IPS DF 4.7 (cell line): ENCODE measurements around the gene DIP2B.
"Not testable (repeated sequence)": the region's sequence is repeated elsewhere in the genome, so short reads cannot be mapped to it uniquely, and the experiment has no call there.

Experiments
- DNase-seq: peaks from one replicate; pipeline ENCODE4 v3.0.0-alpha.2; 2013; ENCODE audit warnings: low spot score; ENCODE audit errors: extremely low read depth

DIP2B gene

DNA sequence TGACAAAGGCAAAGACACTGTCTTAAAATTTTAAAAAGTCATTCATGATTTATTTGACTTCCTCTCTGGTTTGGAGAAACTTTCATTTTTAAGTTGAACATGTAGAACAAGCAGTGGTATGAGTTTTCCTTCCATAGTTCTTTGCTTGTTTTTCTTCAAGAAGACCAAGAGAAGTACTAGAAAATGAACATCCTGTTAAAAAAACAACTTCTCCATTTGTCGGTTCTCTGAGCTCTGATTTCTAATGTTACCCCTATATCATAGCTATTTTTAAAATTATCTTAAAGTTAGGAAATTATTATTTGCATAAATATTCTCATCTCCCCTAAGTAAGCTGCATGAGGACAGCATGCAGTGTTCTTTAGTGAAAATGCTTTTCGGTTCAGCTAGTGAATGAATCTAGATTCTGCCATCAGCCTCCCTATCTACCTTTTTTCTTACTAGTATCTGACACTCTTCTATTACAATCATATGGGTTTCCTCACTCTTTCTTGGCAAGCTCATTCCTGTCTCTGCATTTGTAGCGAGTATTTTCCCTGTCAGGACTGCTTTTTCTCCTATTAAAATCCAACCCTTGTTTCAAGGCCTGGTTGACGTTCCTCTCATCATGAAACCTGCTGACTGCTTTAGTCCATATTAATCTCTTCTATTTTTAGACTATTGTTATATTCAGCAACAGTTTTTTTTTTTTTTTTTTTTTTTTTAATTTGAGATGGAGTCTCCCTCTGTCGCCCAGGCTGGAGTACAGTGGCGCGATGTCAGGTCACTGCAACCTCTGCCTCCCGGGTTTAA, 15.8 kb downstream of the DIP2B start:
- DNase-seq, result no peak

- not testable (repeated sequence) for DNase-seq
These were observed 17.0 kb downstream of the DIP2B start for GRCh38 chr12:50521781-50522180.

DNA sequence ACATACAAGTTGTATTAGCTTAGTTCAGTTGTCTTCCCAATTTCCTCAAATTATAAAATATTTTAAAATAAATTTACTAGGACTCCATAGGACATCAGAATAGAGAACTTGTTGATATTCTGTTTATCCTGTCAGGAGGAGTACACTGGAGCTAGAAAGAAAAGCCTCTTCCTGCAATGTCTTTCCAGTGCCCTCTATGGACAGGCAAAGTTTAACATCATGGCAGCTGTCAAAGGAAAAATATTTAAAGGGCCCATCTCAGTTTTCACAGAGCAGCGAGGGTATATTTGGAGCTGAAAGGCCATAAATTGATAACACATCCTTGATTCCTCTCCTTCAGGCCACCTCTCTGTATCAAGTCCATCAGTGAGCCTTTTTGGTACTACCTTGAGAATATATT, 19.0 kb downstream of the DIP2B start:
- no peak for DNase-seq

DNA sequence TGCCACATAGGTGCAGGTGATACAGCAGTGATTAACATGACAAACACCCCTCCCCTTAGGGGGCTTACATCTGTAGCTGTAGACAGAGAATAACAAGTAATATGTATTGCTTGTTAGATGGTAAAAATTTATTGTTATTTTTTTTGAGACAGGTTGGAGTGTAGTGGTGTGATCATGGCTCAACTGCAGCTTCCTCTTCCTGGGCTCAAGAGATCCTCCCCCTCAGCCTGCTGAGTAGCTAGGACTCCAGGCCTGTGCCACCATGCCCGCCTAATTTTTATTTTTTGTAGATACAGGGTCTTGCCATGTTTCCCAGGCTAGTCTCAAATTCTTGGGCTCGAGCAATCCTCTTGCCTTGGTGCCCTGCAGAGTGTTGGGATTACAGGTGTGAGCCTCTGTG, 19.8 kb downstream of the DIP2B start:
- no peak for DNase-seq

- no peak for DNase-seq
These were observed 20.6 kb downstream of the DIP2B start for GRCh38 chr12:50525422-50525821.

- DNase-seq, result no peak
These were observed 22.6 kb downstream of the DIP2B start for GRCh38 chr12:50527359-50527726.

- DNase-seq, result no peak
These were observed 24.0 kb downstream of the DIP2B start for GRCh38 chr12:50528800-50529199.

DNA sequence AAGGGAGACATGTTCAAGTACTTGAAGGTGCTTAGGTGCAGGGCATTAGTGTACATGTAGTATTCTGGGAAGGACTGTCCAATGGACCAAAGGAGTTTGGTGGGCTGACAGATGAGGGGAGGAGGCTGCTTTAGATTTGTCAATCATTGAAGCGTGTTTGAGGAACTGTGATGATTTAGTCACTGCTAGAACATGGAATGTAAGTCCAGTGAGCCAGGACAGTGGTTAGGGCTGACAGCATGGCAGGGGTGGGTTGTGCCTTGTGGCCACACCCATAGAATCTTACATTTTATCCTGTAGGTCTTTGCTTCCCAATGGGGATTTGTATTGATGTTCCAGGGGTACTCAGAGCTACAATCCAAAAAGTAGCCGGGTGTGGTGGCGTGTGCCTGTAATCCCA, 24.6 kb downstream of the DIP2B start:
- no peak for DNase-seq

DNA sequence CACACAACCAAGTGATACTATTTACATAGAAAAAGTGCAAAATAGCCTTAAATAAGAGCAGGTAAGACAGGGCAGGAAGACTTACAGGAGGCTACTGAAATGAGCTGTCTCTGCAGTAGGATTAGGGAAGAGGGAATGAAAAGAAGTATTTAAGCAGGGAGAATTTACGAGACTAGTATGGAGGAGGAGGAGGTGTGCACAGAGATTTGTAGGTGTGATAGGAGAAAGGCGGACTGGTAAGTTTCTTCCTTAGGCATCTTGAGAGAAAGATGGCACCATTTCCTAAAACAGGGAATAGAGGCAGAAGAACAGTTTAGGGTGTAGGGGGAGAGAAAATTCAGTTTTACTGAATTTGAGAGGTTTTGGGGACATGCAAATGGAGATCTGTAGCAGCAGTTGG, 25.7 kb downstream of the DIP2B start:
- no peak for DNase-seq

DNA sequence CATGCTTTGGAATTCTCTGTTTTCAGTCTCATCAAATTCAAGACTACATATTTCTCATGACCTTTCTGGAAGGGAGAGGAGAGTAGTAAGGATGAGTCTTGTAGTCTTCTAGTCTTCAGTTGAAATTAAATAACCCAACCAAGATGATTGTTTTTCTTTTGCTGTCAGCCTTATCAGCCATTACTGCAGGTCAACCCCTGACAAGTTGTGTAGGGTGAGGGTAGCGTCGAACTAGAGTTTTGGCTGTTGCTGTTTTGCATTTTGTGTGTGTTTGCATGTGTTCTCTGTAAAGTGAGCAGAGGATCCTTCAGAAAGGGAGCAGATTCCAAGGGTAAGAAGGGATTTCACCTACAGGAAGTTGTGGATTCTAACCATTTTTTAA, 28.4 kb downstream of the DIP2B start:
- no peak for DNase-seq

DNA sequence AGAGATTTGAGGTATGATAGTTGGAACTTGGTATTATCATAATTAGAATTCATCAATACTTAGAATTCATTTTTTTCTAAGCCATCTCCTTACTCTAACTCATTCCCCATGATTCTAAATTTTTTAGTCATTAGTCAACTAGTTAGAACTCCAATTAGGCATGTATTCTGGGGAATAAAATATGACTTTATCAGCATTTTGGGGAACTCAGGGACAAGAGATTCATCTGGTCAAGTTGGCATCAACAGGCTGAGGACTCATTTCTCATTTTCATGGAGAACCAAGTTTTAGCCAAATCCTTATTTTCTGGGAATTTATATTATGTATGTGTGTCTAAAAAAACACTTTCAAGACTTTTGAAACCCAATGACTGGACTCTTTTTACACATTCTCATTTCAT, 29.2 kb downstream of the DIP2B start:
- DNase-seq, result no peak

DNA sequence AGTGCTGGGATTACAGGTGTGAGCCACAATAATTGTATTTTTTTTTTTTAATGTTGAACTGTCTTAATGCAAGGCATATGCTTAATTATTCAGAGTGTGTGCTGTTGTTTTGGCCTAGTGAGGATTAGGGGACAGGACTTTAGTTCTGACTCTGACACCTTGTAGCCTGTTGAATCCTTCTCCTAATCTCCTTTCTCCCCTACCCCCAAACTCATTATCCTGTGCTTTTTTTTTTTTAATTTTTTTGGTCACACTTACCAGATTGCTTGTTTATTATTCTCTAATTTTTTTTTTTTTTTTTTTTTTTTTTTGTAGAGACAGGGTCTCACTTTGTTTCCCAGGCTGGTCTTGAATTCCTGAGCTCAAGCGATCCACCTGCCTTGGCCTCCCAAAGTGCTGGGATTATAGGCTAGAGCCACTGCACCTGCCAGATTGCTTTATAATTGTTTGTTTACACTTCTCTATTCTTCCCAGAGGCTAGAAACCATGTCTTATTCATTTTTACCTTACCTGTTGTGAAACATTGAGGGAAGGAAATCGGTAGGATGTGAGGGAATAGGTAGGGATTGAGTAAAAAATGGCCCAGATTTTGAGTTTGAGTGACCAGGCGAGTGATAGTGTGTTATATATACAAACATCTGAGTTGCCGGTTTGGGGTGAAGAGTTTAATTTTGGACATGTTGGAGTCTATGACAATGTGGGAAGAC, 32.2 kb downstream of the DIP2B start:
- no peak for DNase-seq

DNA sequence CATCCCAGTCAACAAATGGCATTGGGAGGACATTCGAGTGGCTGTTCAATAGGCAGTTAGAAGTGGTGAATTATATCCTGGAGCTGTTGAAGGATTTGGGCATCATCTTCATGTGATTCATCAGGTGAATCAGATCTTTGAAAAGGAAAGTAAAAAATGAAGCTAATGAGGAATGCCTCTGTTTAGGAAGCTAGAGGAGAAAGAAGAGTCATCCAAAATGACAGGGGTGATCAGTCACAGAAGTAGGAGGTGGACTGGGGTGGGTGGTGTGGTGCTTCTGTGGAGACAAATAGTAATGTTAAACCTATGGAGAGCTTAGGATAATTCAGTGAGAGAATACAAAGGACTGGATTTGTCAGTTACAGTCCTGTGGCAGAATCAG, 32.7 kb downstream of the DIP2B start:
- DNase-seq, result no peak

- DNase-seq, result no peak
These were observed 33.4 kb downstream of the DIP2B start for GRCh38 chr12:50538182-50538581.

DNA sequence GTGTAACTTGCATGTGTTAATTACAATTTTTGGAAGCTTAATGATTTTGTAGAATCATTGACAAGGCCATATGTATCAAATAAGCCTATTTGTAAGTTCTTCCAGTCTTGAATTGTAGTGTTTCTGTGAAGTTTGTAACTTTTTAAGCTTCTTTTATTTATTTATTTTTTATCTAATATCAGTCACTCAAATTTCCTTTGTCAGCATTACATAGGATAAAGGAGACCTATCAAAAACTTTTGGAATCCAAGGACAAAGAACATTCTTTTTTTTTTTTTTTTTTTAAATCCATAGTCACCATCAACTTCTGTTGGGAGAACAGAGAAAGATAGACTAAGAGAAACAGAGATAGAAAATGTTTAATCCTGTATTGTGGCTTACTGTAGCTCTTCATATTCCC, 36.4 kb downstream of the DIP2B start:
- DNase-seq, result no peak

GRCh38 chr12:50542448-50542847, 37.7 kb downstream of the DIP2B start:
- DNase-seq, result no peak

DNA sequence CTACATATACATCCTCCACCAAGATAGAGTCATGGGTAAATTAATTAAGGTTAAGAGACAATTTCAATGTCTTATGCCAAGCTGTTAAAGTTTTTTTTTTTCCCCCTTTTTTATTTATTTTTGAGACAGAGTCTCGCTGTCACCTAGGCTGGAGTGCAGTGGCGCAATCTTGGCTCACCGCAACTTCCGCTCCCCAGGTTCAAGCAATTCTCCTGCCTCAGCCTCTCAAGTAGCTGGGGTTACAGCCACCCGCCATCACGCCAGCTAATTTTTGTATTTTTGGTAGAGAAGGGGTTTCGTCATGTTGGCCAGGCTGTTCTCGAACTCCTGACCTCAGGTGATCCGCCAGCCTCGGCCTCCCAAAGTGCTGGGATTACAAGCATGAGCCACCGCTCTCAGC, 38.4 kb downstream of the DIP2B start:
- not testable (repeated sequence) for DNase-seq

- no peak for DNase-seq
These were observed 40.4 kb downstream of the DIP2B start for GRCh38 chr12:50545213-50545612.

- DNase-seq, result no peak
These were observed 41.0 kb downstream of the DIP2B start for GRCh38 chr12:50545786-50546185.

DNA sequence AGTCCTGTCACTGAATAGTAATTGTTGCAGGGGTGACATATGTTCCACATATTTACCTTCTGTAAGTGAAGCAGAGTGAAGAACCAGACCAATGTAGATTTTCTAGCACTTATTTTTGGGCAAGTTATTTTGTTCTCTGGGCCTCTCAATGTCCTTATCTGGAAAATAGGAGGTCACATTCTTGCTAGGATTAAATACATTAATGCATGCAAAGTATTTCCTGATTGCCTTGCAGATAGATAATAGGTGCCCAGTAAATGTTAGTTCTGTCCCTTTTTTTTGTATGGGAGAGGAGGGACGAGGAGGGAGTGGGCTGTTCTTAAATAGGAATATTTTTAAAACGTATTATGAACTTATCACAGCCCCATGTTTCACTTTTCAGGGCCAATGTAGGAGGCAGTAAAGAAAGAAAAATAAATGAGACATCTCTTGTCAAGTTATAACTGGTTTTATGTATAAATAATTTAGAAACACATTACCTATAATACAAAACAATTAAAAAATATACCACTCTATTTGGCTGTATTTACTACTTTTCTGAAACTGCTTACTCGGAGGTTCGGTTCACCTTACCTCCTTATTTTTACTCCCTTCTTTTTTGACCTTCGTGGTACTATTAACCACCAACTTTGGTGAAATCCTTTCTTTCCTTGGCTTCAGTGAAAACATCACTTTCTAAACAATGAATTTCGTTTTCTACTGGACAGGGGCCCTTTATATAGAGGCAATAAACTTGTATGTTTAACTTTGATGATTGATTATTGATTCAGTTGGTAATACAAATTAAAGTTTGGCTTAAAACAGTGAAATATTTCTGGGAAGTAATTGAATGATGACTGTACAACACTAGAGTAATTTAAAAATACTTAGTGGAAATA, 41.9 kb downstream of the DIP2B start:
- DNase-seq, result no peak

DNA sequence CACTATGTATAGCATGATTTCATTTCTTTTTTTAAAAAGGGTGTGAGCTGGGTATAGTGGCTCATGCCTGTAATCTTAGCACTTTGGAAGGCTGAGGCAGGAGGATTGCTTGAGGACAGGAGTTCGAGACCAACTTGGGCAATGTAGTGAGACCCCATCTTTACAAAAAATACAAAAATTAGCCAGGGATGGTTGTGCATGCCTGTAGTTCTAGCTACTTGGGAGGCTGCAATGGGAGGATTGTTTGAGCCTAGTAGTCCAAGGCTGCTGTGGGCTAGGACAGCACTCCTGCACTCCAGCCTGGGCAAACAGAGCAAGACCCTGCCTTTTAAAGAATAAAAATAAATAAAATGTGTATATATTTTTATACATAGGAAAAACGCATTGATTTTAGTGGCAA, 43.0 kb downstream of the DIP2B start:
- DNase-seq, result no peak

- DNase-seq, result no peak
These were observed 45.1 kb downstream of the DIP2B start for GRCh38 chr12:50549885-50550284.
